Prostate gland (tissue), 2 donors: Measurements from ENCODE around the gene TOR1A. TPM values are rescaled to one million over a fixed set of nuclear protein-coding genes. Genes with fewer than 3 reads are reported as not detected.

Source experiments
- DNase-seq: peaks from one replicate; pipeline ENCODE4 v3.0.0-alpha.2; 2019; ENCODE audit warnings: low spot score
- H3K27ac ChIP-seq, 2 donors: fragments of 200-600 bp; sonication (generic); 2 replicates each; pipeline ENCODE4 v1.5.1; 2017 to 2019
- H3K27me3 ChIP-seq: fragments of 200-600 bp; sonication (generic); replicated peaks from 2 replicates; pipeline ENCODE4 v1.5.1; 2019; ENCODE audit not compliant: insufficient read depth
- H3K36me3 ChIP-seq, 2 donors: fragments of 200-600 bp; sonication (generic); 1 replicate in 1 of 2; 2 replicates in 1 of 2; pipeline versions ENCODE4 v1.5.1 to v1.8.1; 2017 to 2019
- H3K4me1 ChIP-seq: fragments of 200-600 bp; sonication (generic); replicated peaks from 2 replicates; pipeline ENCODE4 v1.5.1; 2019
- H3K4me3 ChIP-seq, 2 donors: fragments of 200-600 bp; sonication (generic); 2 replicates each; pipeline ENCODE4 v1.5.1; 2017 to 2019
- H3K9me3 ChIP-seq: fragments of 200-600 bp; sonication (generic); 2 replicates; pipeline ENCODE4 v1.5.1; 2017
- CTCF ChIP-seq, 4 experiments: fragments of 200-600 bp in 2 of 4; fragments of 450-650 bp in 2 of 4; sonication (generic) in 2 of 4; IDR thresholded peaks; 1 replicate in 3 of 4; 2 replicates in 1 of 4; pipeline ENCODE4 v1.5.1; 2016 to 2019; ENCODE audit warnings: antibody characterized with exemption in 4 of 4, mild to moderate bottlenecking in 2 of 4, moderate library complexity in 2 of 4
- POLR2A ChIP-seq: fragments of 450-650 bp; IDR thresholded peaks from one replicate; pipeline ENCODE4 v1.6.1; 2016; ENCODE audit warnings: antibody characterized with exemption, mild to moderate bottlenecking
- POLR2AphosphoS5 ChIP-seq: sonication (generic); formaldehyde crosslinking; IDR thresholded peaks from one replicate; pipeline ENCODE4 v1.6.1; 2017; ENCODE audit warnings: antibody characterized with exemption
- WGBS: methylation state at CpG from one replicate; pipeline ENCODE4 v1.1.5; 2018; 5-methylcytosine and 5-hydroxymethylcytosine counted together
- intact Hi-C: fragments of 100-400 bp; cut with DNase I; formaldehyde crosslinking; loops from one replicate; pipeline ENCODE4 v1.14.2; 2022
- total RNA-seq, 2 donors: library from RNA; depleted of rRNA; stranded (reverse); fragments of >200 nt; gene quantifications; one replicate each; pipeline ENCODE4 v1.1.0, GENCODE V29; 2016

Gene TOR1A
- total RNA-seq, 2 donors from 2014 or later: 37.1 to 41.2 TPM

DNA sequence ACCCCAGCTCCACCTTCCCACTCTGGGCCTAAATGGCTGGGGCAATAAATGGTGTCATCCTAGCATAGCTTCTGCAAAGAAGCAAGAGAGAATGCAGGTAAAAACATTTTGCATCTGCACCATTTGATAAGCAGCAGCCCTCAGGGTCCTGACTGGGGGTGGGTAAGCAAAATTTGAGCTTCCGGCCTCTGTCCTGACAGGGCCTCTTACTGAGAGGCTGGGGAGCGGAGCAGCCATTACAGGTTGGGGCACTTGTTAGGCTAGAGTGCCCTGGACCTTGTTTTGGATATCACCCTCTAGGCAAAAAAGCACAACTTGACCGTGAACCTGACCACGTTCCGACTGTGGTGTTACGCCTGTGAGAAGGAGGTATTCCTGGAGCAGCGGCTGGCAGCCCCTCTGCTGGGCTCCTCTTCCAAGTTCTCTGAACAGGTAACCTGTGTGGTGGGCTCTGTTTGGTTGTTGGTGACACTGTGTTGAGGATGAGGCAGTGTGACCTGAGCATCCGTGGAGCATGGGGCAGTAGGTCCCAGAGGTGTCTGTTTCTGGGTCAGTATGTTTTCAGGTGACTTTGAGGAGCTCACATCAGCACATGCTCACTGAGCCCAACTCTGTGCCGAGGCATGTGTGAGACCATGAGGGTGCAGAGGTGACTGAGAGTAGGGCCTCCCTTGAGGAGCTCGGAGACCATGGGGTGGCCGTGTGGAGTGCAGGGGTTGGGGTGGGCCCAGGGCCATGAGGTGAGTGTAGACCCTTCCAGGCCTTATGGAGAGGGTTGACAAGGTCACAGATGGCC, 34.4 kb upstream of the TOR1A start:
- no peak for DNase-seq
- WGBS: 86% methylated on average over 9 of the region's 11 CpGs

GRCh38 chr9:129857207-129857606, 33.3 kb upstream of the TOR1A start:
- Histone ChIP-seq H3K27me3 (no peaks in the 10 kb centered on the region), H3K36me3 (peaks cover 8 to 12% of the 10 kb centered on the region in 2 donors), H3K4me1 (no peaks in the 10 kb centered on the region), H3K4me3 (no peak overlapping the region), H3K9me3 (no peaks in the 10 kb centered on the region), H3K27ac (no peak overlapping the region)
- DNase-seq: no peak
- 89% methylated on average over 7 of the region's 7 CpGs for WGBS
- no peak for TF ChIP-seq CTCF (IDR thresholded peaks at IDR 0.05)
- no peak for TF ChIP-seq POLR2A
- no peak for TF ChIP-seq POLR2AphosphoS5
- intact Hi-C loops: no loop called here

More for the DNA sequence above, 34.4 kb upstream of the TOR1A start:
- Histone ChIP-seq H3K27ac (no peak overlapping the region), H3K36me3 (peaks cover 12 to 14% of the 10 kb centered on the region in 2 donors), H3K4me1 (no peaks in the 10 kb centered on the region), H3K9me3 (no peaks in the 10 kb centered on the region), H3K4me3 (no peak overlapping the region), H3K27me3 (no peaks in the 10 kb centered on the region)
- TF ChIP-seq POLR2A (no peak), CTCF (IDR thresholded peaks at IDR 0.05) (no peak)
- intact Hi-C loops: no loop called here

GRCh38 chr9:129854588-129855110, 30.7 kb upstream of the TOR1A start:
- H3K4me3 ChIP-seq: no peak overlapping the region
- WGBS: 96% methylated on average over 4 of the region's 4 CpGs
- TF ChIP-seq POLR2A (no peak), POLR2AphosphoS5 (no peak), CTCF (IDR thresholded peaks at IDR 0.05) (no peak)
- intact Hi-C loops: no loop called here
- H3K4me1 ChIP-seq: no peaks in the 10 kb centered on the region
- no peak overlapping the region for H3K27ac ChIP-seq
- no peaks in the 10 kb centered on the region for H3K27me3 ChIP-seq
- peaks cover 0 to 12% of the 10 kb centered on the region in 2 donors for H3K36me3 ChIP-seq
- no peak for DNase-seq
- no peaks in the 10 kb centered on the region for H3K9me3 ChIP-seq

- Histone ChIP-seq H3K4me1 (no peaks in the 10 kb centered on the region), H3K36me3 (peaks cover 0 to 12% of the 10 kb centered on the region in 2 donors), H3K27ac (no peak overlapping the region), H3K4me3 (no peak overlapping the region), H3K27me3 (no peaks in the 10 kb centered on the region), H3K9me3 (no peaks in the 10 kb centered on the region)
- WGBS: 56% methylated on average over 3 of the region's 3 CpGs
- DNase-seq: no peak
- intact Hi-C loops: no loop called here
- TF ChIP-seq POLR2A (no peak), POLR2AphosphoS5 (no peak), CTCF (IDR thresholded peaks at IDR 0.05) (no peak)
Observed at GRCh38 chr9:129853614-129854013, 29.7 kb upstream of the TOR1A start.

DNA sequence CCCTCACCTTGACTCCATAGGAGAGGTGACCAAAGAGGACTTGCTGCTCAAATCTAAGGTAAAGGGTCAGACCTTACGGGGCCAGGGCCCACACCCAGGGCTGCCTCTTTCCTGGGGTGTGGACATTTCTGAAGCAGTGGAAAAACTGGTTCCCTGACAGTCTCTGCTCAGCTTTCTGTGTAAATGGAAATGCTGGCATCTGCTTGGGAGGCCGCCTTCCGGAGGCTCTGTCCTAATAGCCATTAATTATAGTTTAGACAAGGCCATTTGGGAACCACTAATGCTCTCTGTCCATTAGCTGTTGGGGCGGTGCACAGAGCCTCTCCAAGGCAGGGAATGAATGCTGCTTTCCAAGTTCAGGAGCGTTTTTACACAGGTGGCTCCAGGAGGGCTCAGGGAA, 28.6 kb upstream of the TOR1A start:
- no peaks in the 10 kb centered on the region for H3K9me3 ChIP-seq
- DNase-seq: peak; percentile 60
- H3K27me3 ChIP-seq: no peaks in the 10 kb centered on the region
- peak overlapping the region; percentile 39 to 64 for H3K27ac ChIP-seq
- no peak for TF ChIP-seq CTCF (IDR thresholded peaks at IDR 0.05)
- TF ChIP-seq POLR2AphosphoS5: peak; percentile 72
- no peak overlapping the region for H3K4me3 ChIP-seq
- WGBS: 50% methylated on average over 5 of the region's 5 CpGs
- intact Hi-C loops: no loop called here
- no peaks in the 10 kb centered on the region for H3K4me1 ChIP-seq
- peaks cover 0 to 7% of the 10 kb centered on the region in 2 donors for H3K36me3 ChIP-seq
